Hepatocyte (in vitro differentiated cells): ENCODE data around the gene AGT.

ENCODE experiments used
- EZH2 ChIP-seq: fragments of 200-600 bp; sonication (generic); IDR thresholded peaks from 2 replicates; pipeline ENCODE4 v1.6.1; 2016; ENCODE audit warnings: antibody characterized with exemption, mild to moderate bottlenecking, borderline replicate concordance
- EZH2phosphoT487 ChIP-seq: fragments of 200-600 bp; sonication (generic); IDR thresholded peaks from one replicate; pipeline ENCODE4 v1.6.1; 2018; ENCODE audit warnings: antibody characterized with exemption, mild to moderate bottlenecking, low read depth, moderate library complexity; ENCODE audit not compliant: unreplicated experiment, severe bottlenecking
- TF ChIP-seq, protein P1 (sequence below): fragments of 200-600 bp; sonication (generic); IDR thresholded peaks from 2 replicates; pipeline ENCODE4 v1.5.1; 2016; ENCODE audit warnings: antibody characterized with exemption, mild to moderate bottlenecking; ENCODE audit not compliant: poor library complexity

GRCh38 chr1:230682274-230682673 lies 31.6 kb downstream of the AGT start:
- TF ChIP-seq, protein P1, sequence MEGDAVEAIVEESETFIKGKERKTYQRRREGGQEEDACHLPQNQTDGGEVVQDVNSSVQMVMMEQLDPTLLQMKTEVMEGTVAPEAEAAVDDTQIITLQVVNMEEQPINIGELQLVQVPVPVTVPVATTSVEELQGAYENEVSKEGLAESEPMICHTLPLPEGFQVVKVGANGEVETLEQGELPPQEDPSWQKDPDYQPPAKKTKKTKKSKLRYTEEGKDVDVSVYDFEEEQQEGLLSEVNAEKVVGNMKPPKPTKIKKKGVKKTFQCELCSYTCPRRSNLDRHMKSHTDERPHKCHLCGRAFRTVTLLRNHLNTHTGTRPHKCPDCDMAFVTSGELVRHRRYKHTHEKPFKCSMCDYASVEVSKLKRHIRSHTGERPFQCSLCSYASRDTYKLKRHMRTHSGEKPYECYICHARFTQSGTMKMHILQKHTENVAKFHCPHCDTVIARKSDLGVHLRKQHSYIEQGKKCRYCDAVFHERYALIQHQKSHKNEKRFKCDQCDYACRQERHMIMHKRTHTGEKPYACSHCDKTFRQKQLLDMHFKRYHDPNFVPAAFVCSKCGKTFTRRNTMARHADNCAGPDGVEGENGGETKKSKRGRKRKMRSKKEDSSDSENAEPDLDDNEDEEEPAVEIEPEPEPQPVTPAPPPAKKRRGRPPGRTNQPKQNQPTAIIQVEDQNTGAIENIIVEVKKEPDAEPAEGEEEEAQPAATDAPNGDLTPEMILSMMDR, result no peak
- no peak for TF ChIP-seq EZH2phosphoT487
- no peak for TF ChIP-seq EZH2
